Uterus (tissue), 2 donors: ENCODE data around the gene COL19A1.

Experiments
- POLR2A ChIP-seq, 2 donors: fragments of 450-650 bp; IDR thresholded peaks; one replicate each; pipeline ENCODE4 v1.6.1; 2016; ENCODE audit warnings: antibody characterized with exemption in 2 of 2, mild to moderate bottlenecking in 1 of 2, moderate library complexity in 1 of 2
- TF ChIP-seq, protein P1 (sequence below), 4 experiments: fragments of 200-600 bp in 2 of 4; fragments of 450-650 bp in 2 of 4; sonication (generic) in 2 of 4; IDR thresholded peaks; one replicate each; pipeline ENCODE4 v1.5.1; 2016 to 2019; ENCODE audit warnings: antibody characterized with exemption in 4 of 4, mild to moderate bottlenecking in 2 of 4, moderate library complexity in 1 of 4

DNA sequence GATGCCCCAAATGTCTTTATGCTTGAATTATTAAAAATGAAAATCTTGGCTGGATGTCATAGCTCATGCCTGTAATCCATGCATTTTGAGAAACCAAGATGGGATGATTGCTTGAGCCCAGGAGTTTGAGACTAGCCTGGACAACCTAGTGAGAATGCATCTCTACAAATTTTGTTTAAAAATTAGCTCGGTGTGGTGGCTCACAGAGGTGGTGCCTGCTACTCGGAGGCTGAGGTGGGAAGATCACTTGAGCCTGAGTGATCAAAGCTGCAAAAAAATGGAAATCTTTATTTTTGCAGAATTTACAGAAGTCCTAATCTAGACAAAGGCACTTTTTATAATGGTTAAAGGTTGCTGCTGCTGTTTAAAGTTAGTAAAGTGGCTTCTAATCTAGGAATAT lies 20.0 kb upstream of the COL19A1 start:
- TF ChIP-seq, protein P1, sequence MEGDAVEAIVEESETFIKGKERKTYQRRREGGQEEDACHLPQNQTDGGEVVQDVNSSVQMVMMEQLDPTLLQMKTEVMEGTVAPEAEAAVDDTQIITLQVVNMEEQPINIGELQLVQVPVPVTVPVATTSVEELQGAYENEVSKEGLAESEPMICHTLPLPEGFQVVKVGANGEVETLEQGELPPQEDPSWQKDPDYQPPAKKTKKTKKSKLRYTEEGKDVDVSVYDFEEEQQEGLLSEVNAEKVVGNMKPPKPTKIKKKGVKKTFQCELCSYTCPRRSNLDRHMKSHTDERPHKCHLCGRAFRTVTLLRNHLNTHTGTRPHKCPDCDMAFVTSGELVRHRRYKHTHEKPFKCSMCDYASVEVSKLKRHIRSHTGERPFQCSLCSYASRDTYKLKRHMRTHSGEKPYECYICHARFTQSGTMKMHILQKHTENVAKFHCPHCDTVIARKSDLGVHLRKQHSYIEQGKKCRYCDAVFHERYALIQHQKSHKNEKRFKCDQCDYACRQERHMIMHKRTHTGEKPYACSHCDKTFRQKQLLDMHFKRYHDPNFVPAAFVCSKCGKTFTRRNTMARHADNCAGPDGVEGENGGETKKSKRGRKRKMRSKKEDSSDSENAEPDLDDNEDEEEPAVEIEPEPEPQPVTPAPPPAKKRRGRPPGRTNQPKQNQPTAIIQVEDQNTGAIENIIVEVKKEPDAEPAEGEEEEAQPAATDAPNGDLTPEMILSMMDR (IDR thresholded peaks at IDR 0.05) = no peak
- no peak for TF ChIP-seq POLR2A (IDR thresholded peaks at IDR 0.05)
